ENCODE data around the gene CHMP4A. TPM values are rescaled to one million over a fixed set of nuclear protein-coding genes. Genes with fewer than 3 reads are reported as not detected.

CHMP4A gene
- total and polyA plus RNA-seq, 2 of the 13 experiments (the other 11 are each of a cell fraction or from before 2014, with no cell fraction given), result 83.6 to 113 TPM

DNA sequence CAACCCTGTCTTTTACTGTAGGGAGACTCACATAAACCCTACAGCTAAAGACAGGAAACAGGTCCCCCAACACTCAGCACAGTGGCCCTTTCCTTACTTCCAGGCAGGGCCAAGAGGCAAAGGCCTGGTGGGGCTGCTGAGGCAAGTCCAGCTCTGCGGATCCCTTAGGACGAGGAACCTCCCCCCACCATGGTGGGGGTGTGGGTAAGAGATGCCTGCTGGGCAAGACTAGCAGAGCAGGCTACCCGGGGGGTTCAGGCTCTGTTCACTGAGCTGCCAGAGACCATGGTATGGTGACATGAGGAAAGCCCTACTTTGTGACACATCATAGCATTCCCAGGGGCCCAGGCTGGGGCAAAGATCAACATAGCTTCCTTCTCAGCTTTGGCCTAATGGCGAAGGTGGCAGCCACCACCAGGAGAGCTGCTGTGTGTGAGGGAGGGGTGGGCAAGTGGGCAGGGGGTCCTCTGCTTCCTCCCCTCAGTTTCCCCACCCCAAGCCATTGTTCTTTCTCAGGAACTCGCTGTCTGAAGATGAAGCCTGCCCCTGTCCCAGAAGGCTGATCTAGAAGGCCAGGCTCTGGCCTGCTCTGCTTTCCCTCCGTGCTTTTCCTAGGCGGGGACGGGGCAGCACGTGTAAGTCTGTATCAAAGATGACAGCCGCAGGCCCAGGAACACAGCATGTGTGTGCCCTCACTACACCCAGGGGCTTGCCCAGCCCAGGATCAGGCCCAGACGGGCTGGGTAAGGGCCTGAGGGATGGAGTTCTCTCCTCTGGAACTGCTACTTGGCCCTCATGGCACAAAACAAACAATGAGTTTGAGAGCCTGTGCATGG is 39.2 kb upstream of the CHMP4A start (continued):
- TF ChIP-seq, protein P1, sequence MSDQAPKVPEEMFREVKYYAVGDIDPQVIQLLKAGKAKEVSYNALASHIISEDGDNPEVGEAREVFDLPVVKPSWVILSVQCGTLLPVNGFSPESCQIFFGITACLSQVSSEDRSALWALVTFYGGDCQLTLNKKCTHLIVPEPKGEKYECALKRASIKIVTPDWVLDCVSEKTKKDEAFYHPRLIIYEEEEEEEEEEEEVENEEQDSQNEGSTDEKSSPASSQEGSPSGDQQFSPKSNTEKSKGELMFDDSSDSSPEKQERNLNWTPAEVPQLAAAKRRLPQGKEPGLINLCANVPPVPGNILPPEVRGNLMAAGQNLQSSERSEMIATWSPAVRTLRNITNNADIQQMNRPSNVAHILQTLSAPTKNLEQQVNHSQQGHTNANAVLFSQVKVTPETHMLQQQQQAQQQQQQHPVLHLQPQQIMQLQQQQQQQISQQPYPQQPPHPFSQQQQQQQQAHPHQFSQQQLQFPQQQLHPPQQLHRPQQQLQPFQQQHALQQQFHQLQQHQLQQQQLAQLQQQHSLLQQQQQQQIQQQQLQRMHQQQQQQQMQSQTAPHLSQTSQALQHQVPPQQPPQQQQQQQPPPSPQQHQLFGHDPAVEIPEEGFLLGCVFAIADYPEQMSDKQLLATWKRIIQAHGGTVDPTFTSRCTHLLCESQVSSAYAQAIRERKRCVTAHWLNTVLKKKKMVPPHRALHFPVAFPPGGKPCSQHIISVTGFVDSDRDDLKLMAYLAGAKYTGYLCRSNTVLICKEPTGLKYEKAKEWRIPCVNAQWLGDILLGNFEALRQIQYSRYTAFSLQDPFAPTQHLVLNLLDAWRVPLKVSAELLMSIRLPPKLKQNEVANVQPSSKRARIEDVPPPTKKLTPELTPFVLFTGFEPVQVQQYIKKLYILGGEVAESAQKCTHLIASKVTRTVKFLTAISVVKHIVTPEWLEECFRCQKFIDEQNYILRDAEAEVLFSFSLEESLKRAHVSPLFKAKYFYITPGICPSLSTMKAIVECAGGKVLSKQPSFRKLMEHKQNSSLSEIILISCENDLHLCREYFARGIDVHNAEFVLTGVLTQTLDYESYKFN (CRISPR knock-in tag; conservative IDR thresholded peaks at IDR 0.05), result peak; percentile 94
- TF ChIP-seq, protein P2, sequence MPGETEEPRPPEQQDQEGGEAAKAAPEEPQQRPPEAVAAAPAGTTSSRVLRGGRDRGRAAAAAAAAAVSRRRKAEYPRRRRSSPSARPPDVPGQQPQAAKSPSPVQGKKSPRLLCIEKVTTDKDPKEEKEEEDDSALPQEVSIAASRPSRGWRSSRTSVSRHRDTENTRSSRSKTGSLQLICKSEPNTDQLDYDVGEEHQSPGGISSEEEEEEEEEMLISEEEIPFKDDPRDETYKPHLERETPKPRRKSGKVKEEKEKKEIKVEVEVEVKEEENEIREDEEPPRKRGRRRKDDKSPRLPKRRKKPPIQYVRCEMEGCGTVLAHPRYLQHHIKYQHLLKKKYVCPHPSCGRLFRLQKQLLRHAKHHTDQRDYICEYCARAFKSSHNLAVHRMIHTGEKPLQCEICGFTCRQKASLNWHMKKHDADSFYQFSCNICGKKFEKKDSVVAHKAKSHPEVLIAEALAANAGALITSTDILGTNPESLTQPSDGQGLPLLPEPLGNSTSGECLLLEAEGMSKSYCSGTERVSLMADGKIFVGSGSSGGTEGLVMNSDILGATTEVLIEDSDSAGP (CRISPR knock-in tag; IDR thresholded peaks at IDR 0.05; ENCODE audit: borderline replicate concordance), result no peak; the same call in 1 of the 2 replicates
- TF ChIP-seq PHF20 (CRISPR knock-in tag; IDR thresholded peaks at IDR 0.05), result peak; percentile 64; the same call in 1 of the 2 replicates
- no peak; the same call in 1 of the 2 replicates for TF ChIP-seq SMYD3 (CRISPR knock-in tag; IDR thresholded peaks at IDR 0.05)
- TF ChIP-seq HNF4A (CRISPR knock-in tag; IDR thresholded peaks at IDR 0.05), result peak; percentile 90
- TF ChIP-seq ZNF567 (CRISPR knock-in tag; IDR thresholded peaks at IDR 0.05; ENCODE audit: borderline replicate concordance), result peak; percentile 93; the same call in 1 of the 2 replicates
- TF ChIP-seq ZNF720 (CRISPR knock-in tag; IDR thresholded peaks at IDR 0.05), result no peak
- TF ChIP-seq ZNF782 (CRISPR knock-in tag; IDR thresholded peaks at IDR 0.05; ENCODE audit: borderline replicate concordance), result no peak
- TF ChIP-seq, protein P3, sequence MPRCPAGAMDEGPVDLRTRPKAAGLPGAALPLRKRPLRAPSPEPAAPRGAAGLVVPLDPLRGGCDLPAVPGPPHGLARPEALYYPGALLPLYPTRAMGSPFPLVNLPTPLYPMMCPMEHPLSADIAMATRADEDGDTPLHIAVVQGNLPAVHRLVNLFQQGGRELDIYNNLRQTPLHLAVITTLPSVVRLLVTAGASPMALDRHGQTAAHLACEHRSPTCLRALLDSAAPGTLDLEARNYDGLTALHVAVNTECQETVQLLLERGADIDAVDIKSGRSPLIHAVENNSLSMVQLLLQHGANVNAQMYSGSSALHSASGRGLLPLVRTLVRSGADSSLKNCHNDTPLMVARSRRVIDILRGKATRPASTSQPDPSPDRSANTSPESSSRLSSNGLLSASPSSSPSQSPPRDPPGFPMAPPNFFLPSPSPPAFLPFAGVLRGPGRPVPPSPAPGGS (CRISPR knock-in tag; IDR thresholded peaks at IDR 0.05), result no peak
- no peak; the same call in 1 of the 2 replicates for TF ChIP-seq ZNF292 (CRISPR knock-in tag; IDR thresholded peaks at IDR 0.05; ENCODE audit: borderline replicate concordance, low read depth)
- peak; percentile 40; the same call in 1 of the 2 replicates for TF ChIP-seq FOXJ3 (CRISPR knock-in tag; IDR thresholded peaks at IDR 0.05; ENCODE audit: borderline replicate concordance)
- TF ChIP-seq, protein P4, sequence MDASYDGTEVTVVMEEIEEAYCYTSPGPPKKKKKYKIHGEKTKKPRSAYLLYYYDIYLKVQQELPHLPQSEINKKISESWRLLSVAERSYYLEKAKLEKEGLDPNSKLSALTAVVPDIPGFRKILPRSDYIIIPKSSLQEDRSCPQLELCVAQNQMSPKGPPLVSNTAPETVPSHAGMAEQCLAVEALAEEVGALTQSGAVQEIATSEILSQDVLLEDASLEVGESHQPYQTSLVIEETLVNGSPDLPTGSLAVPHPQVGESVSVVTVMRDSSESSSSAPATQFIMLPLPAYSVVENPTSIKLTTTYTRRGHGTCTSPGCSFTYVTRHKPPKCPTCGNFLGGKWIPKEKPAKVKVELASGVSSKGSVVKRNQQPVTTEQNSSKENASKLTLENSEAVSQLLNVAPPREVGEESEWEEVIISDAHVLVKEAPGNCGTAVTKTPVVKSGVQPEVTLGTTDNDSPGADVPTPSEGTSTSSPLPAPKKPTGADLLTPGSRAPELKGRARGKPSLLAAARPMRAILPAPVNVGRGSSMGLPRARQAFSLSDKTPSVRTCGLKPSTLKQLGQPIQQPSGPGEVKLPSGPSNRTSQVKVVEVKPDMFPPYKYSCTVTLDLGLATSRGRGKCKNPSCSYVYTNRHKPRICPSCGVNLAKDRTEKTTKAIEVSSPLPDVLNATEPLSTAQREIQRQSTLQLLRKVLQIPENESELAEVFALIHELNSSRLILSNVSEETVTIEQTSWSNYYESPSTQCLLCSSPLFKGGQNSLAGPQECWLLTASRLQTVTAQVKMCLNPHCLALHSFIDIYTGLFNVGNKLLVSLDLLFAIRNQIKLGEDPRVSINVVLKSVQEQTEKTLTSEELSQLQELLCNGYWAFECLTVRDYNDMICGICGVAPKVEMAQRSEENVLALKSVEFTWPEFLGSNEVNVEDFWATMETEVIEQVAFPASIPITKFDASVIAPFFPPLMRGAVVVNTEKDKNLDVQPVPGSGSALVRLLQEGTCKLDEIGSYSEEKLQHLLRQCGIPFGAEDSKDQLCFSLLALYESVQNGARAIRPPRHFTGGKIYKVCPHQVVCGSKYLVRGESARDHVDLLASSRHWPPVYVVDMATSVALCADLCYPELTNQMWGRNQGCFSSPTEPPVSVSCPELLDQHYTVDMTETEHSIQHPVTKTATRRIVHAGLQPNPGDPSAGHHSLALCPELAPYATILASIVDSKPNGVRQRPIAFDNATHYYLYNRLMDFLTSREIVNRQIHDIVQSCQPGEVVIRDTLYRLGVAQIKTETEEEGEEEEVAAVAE (CRISPR knock-in tag; IDR thresholded peaks at IDR 0.05; ENCODE audit: borderline replicate concordance), result peak; percentile 64
- TF ChIP-seq ZNF598 (CRISPR knock-in tag; IDR thresholded peaks at IDR 0.05; ENCODE audit: borderline replicate concordance), result peak; percentile 70; the same call in 1 of the 2 replicates
- TF ChIP-seq, protein P5, sequence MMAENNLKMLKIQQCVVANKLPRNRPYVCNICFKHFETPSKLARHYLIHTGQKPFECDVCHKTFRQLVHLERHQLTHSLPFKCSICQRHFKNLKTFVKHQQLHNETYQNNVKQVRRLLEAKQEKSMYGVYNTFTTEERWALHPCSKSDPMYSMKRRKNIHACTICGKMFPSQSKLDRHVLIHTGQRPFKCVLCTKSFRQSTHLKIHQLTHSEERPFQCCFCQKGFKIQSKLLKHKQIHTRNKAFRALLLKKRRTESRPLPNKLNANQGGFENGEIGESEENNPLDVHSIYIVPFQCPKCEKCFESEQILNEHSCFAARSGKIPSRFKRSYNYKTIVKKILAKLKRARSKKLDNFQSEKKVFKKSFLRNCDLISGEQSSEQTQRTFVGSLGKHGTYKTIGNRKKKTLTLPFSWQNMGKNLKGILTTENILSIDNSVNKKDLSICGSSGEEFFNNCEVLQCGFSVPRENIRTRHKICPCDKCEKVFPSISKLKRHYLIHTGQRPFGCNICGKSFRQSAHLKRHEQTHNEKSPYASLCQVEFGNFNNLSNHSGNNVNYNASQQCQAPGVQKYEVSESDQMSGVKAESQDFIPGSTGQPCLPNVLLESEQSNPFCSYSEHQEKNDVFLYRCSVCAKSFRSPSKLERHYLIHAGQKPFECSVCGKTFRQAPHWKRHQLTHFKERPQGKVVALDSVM (CRISPR knock-in tag; IDR thresholded peaks at IDR 0.05), result no peak

Measured in HepG2 (cell line).